Uterus (tissue), 2 donors: ENCODE results near the gene SLC4A7.

Experiments
- CTCF ChIP-seq, 4 experiments: fragments of 200-600 bp in 2 of 4; fragments of 450-650 bp in 2 of 4; sonication (generic) in 2 of 4; IDR thresholded peaks; one replicate each; pipeline ENCODE4 v1.5.1; 2016 to 2019; ENCODE audit warnings: antibody characterized with exemption in 4 of 4, mild to moderate bottlenecking in 2 of 4, moderate library complexity in 1 of 4
- POLR2A ChIP-seq, 2 donors: fragments of 450-650 bp; IDR thresholded peaks; one replicate each; pipeline ENCODE4 v1.6.1; 2016; ENCODE audit warnings: antibody characterized with exemption in 2 of 2, mild to moderate bottlenecking in 1 of 2, moderate library complexity in 1 of 2

- no peak for TF ChIP-seq CTCF (IDR thresholded peaks at IDR 0.05)
- no peak for TF ChIP-seq POLR2A (IDR thresholded peaks at IDR 0.05)
Observed at GRCh38 chr3:27342267-27342666, 141.9 kb downstream of the SLC4A7 start.
